ENCODE data around the gene C15orf39. TPM values are rescaled to one million over a fixed set of nuclear protein-coding genes. Genes with fewer than 3 reads are reported as not detected.
A peak's percentile ranks its signal among the peaks of the same experiment; 100 is the strongest.

The C15orf39 gene
- total RNA-seq, 1 experiment from 2014 or later: 86.5 TPM

DNA sequence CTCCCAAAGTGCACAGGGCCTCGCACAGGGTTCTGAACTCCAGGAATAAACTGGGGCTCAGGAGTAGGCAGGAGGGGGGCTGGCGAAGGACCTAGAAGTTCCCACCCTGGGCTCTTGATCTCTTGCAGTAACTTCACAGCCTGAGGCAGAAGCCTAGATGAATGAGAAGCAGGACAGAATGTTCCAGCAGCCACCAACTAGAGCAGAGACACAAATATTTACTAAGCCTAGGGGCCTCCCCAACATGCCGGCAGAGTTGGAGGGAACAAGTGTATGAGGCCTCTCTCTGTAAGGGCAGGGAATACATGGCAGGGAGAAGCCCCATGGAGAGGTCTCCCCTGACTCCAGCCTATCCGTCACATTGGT is 25.3 kb upstream of the C15orf39 start:
- no TSS peak for BruUV-seq (replicated peaks)
- Mint-ChIP-seq H3K27ac (ENCODE audit: unreplicated experiment) (peak overlapping the region; percentile 66), H3K4me3 (ENCODE audit: low read depth, unreplicated experiment) (no peak overlapping the region), H3K36me3 (ENCODE audit: insufficient read depth, unreplicated experiment) (peaks cover 7% of the 10 kb centered on the region), H3K27me3 (ENCODE audit: unreplicated experiment) (no peaks in the 10 kb centered on the region), H3K4me1 (ENCODE audit: low read depth, unreplicated experiment) (peaks cover 66% of the 10 kb centered on the region), H3K9me3 (ENCODE audit: low read depth, unreplicated experiment) (no peaks in the 10 kb centered on the region)
- no peak for TF ChIP-seq CTCF (IDR thresholded peaks at IDR 0.05; ENCODE audit: unreplicated experiment)
- DNase-seq: no peak
- CTCF ChIA-PET: interaction anchor here (0.7 to 1.3 kb wide), 4 partner anchors 31 to 266 kb away, joined by 3 to 7 read pairs (median 4); no protein-coding TSS in a partner anchor
- intact Hi-C loops (cut with micrococcal nuclease; ENCODE audit: unreplicated experiment): no loop called here

DNA sequence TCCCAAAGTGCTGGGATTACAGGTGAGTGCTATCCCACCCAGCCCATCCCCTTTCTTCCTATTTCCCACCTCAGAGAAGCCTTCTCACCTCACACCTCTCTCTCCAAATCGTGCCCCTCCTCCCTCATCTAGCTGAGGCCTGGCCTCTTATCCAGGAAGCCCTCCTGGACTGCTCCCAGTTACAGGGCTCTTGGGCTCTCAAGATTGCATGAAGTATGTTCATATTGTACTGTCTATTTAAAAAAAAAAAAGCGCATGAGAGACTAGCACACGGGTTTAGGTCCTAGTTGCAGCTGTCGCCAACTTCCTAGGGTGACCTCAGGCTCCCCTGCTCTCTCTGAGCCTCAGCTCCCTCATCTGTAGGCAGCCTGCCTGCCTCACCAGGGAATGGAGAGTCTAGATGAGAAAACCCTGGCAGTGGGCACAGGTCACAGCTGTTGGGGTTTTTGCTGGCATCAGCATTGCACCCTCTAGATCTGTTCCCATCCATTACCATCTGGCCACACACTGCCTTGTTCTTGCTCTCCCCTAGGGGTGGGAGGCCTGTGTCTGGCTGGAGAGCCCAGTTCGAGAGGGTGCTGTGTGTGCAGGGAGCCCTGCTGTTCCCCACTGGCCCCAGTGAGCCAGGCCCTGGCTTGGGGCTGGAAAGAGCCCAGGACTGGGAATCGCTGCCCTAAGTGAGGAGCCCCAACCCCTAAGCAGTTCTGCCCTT is 24.2 kb upstream of the C15orf39 start:
- Mint-ChIP-seq H3K9me3 (ENCODE audit: low read depth, unreplicated experiment) (no peaks in the 10 kb centered on the region), H3K4me1 (ENCODE audit: low read depth, unreplicated experiment) (peaks cover 63% of the 10 kb centered on the region), H3K4me3 (ENCODE audit: low read depth, unreplicated experiment) (no peak overlapping the region), H3K27ac (ENCODE audit: unreplicated experiment) (peak overlapping the region; percentile 66), H3K36me3 (ENCODE audit: insufficient read depth, unreplicated experiment) (peaks cover 7% of the 10 kb centered on the region), H3K27me3 (ENCODE audit: unreplicated experiment) (no peaks in the 10 kb centered on the region)
- CTCF ChIA-PET: interaction anchor here (0.6 to 0.7 kb wide), 3 partner anchors 15 to 729 kb away, joined by 3 read pairs; no protein-coding TSS in a partner anchor
- BruUV-seq (replicated peaks): no TSS peak
- no peak for DNase-seq
- TF ChIP-seq CTCF (IDR thresholded peaks at IDR 0.05; ENCODE audit: unreplicated experiment): no peak
- intact Hi-C loops (cut with micrococcal nuclease; ENCODE audit: unreplicated experiment): no loop called here

GRCh38 chr15:75178171-75178937 is 23.3 kb upstream of the C15orf39 start:
- no peak overlapping the region for H3K27ac Mint-ChIP-seq (ENCODE audit: unreplicated experiment)
- intact Hi-C loops (cut with micrococcal nuclease; ENCODE audit: unreplicated experiment): no loop called here
- CTCF ChIA-PET: no interaction called here
- H3K27me3 Mint-ChIP-seq (ENCODE audit: unreplicated experiment): no peaks in the 10 kb centered on the region
- H3K4me1 Mint-ChIP-seq (ENCODE audit: low read depth, unreplicated experiment): peaks cover 61% of the 10 kb centered on the region
- no peaks in the 10 kb centered on the region for H3K9me3 Mint-ChIP-seq (ENCODE audit: low read depth, unreplicated experiment)
- no peak for DNase-seq
- peaks cover 7% of the 10 kb centered on the region for H3K36me3 Mint-ChIP-seq (ENCODE audit: insufficient read depth, unreplicated experiment)
- no peak overlapping the region for H3K4me3 Mint-ChIP-seq (ENCODE audit: low read depth, unreplicated experiment)
- no TSS peak for BruUV-seq (replicated peaks)
- no peak for TF ChIP-seq CTCF (IDR thresholded peaks at IDR 0.05; ENCODE audit: unreplicated experiment)

GRCh38 chr15:75178938-75179745 is 22.5 kb upstream of the C15orf39 start:
- intact Hi-C loops (cut with micrococcal nuclease; ENCODE audit: unreplicated experiment): no loop called here
- Mint-ChIP-seq H3K36me3 (ENCODE audit: insufficient read depth, unreplicated experiment) (peaks cover 7% of the 10 kb centered on the region), H3K9me3 (ENCODE audit: low read depth, unreplicated experiment) (no peaks in the 10 kb centered on the region), H3K4me3 (ENCODE audit: low read depth, unreplicated experiment) (no peak overlapping the region), H3K27ac (ENCODE audit: unreplicated experiment) (no peak overlapping the region), H3K27me3 (ENCODE audit: unreplicated experiment) (no peaks in the 10 kb centered on the region), H3K4me1 (ENCODE audit: low read depth, unreplicated experiment) (peaks cover 61% of the 10 kb centered on the region)
- CTCF ChIA-PET: interaction anchor here (0.6 to 0.8 kb wide), 2 partner anchors 71 to 111 kb away, joined by 3 to 5 read pairs; no protein-coding TSS in a partner anchor
- no peak for TF ChIP-seq CTCF (IDR thresholded peaks at IDR 0.05; ENCODE audit: unreplicated experiment)
- BruUV-seq (replicated peaks): no TSS peak
- no peak for DNase-seq

Measured in Calu3 (cell line).